HEK293 (cell line): Measurements from ENCODE around the gene ADAM33.

Source experiments
- CTCF ChIA-PET: fragments of 350-600 bp; formaldehyde crosslinking; extraction: SDS; loops from one replicate; lab custom pipeline; 2021; ENCODE audit warnings: antibody characterized with exemption; lab: Yijun Ruan, JAX
- POLR2A ChIA-PET: fragments of 300-600 bp; formaldehyde crosslinking; extraction: SDS; loops from one replicate; lab custom pipeline; 2020; ENCODE audit warnings: antibody characterized with exemption, inconsistent platforms; lab: Yijun Ruan, JAX
- H3K27ac ChIP-seq: fragments of 200-500 bp; sonication (Bioruptor generic); 2 replicates; pipeline ENCODE4 v1.5.1; 2014; ENCODE audit warnings: low read depth, low read length, control low read depth, inconsistent platforms; ENCODE audit errors: extremely low read depth
- H3K36me3 ChIP-seq, 2 experiments: fragments of 200-500 bp in 1 of 2; sonication (Bioruptor generic) in 1 of 2; 1 replicate in 1 of 2; 2 replicates in 1 of 2; pipeline ENCODE4 v1.5.1; 2014 to 2017; ENCODE audit warnings: inconsistent platforms in 2 of 2, low read length in 2 of 2; ENCODE audit not compliant: control insufficient read depth in 2 of 2, insufficient read depth in 1 of 2
- H3K4me1 ChIP-seq: fragments of 200-500 bp; sonication (Bioruptor generic); 2 replicates; pipeline ENCODE4 v1.5.1; 2014; ENCODE audit warnings: mild to moderate bottlenecking, low read length, inconsistent platforms; ENCODE audit not compliant: control insufficient read depth, insufficient read depth
- H3K4me3 ChIP-seq: 2 replicates; pipeline ENCODE4 v1.5.1; 2011; ENCODE audit warnings: low read depth, mild to moderate bottlenecking, control low read depth, low read length, moderate library complexity
- H3K9me3 ChIP-seq: fragments of 200-500 bp; sonication (Bioruptor generic); 2 replicates; pipeline ENCODE4 v1.5.1; 2014; ENCODE audit warnings: low read depth, low read length, inconsistent platforms; ENCODE audit not compliant: control insufficient read depth, insufficient read depth
- KLF16 ChIP-seq: fragments of 450-650 bp; formaldehyde crosslinking; IDR thresholded peaks from 2 replicates; pipeline ENCODE4 v1.5.1; 2017; ENCODE audit warnings: missing biosample characterization, missing genetic modification characterization
- KLF17 ChIP-seq: fragments of 450-650 bp; formaldehyde crosslinking; IDR thresholded peaks from 2 replicates; pipeline ENCODE4 v1.5.1; 2016; ENCODE audit warnings: missing biosample characterization, missing genetic modification characterization
- OSR2 ChIP-seq: fragments of 450-650 bp; formaldehyde crosslinking; IDR thresholded peaks from 2 replicates; pipeline ENCODE4 v1.5.1; 2016; ENCODE audit warnings: missing biosample characterization, missing genetic modification characterization
- YY2 ChIP-seq: fragments of 450-650 bp; formaldehyde crosslinking; IDR thresholded peaks from 2 replicates; pipeline ENCODE4 v1.5.1; 2016; ENCODE audit warnings: missing biosample characterization, missing genetic modification characterization
- ZBTB17 ChIP-seq: fragments of 450-650 bp; formaldehyde crosslinking; IDR thresholded peaks from 2 replicates; pipeline ENCODE4 v1.5.1; 2016; ENCODE audit warnings: missing biosample characterization, missing genetic modification characterization
- ZBTB7A ChIP-seq: fragments of 450-650 bp; formaldehyde crosslinking; IDR thresholded peaks from 2 replicates; pipeline ENCODE4 v1.5.1; 2016; ENCODE audit warnings: low read depth, missing biosample characterization, missing genetic modification characterization
- ZNF138 ChIP-seq: fragments of 450-650 bp; formaldehyde crosslinking; IDR thresholded peaks from 2 replicates; pipeline ENCODE4 v1.5.1; 2016; ENCODE audit warnings: missing biosample characterization, missing genetic modification characterization, borderline replicate concordance
- ZNF2 ChIP-seq: fragments of 450-650 bp; formaldehyde crosslinking; IDR thresholded peaks from 2 replicates; pipeline ENCODE4 v1.5.1; 2016; ENCODE audit warnings: missing biosample characterization, missing genetic modification characterization
- ZNF211 ChIP-seq: fragments of 450-650 bp; formaldehyde crosslinking; IDR thresholded peaks from 2 replicates; pipeline ENCODE4 v1.5.1; 2016; ENCODE audit warnings: low read depth, missing biosample characterization, missing genetic modification characterization
- ZNF341 ChIP-seq: fragments of 450-650 bp; formaldehyde crosslinking; IDR thresholded peaks from 2 replicates; pipeline ENCODE4; 2016; ENCODE audit warnings: low read depth, missing biosample characterization, missing genetic modification characterization
- ZNF394 ChIP-seq: fragments of 450-650 bp; formaldehyde crosslinking; IDR thresholded peaks from 2 replicates; pipeline ENCODE4 v1.5.1; 2016; ENCODE audit warnings: missing biosample characterization, missing genetic modification characterization, mild to moderate bottlenecking, moderate library complexity, borderline replicate concordance
- ZNF558 ChIP-seq: fragments of 450-650 bp; formaldehyde crosslinking; IDR thresholded peaks from 2 replicates; pipeline ENCODE4 v1.5.1; 2016; ENCODE audit warnings: missing biosample characterization, missing genetic modification characterization
- ZNF654 ChIP-seq: fragments of 450-650 bp; formaldehyde crosslinking; IDR thresholded peaks from 2 replicates; pipeline ENCODE4 v1.5.1; 2016; ENCODE audit warnings: low read depth, missing biosample characterization, missing genetic modification characterization
- ZNF76 ChIP-seq: fragments of 450-650 bp; formaldehyde crosslinking; IDR thresholded peaks from 2 replicates; pipeline ENCODE4; 2016; ENCODE audit warnings: low read depth, missing biosample characterization, missing genetic modification characterization, borderline replicate concordance
- ZNF837 ChIP-seq: fragments of 450-650 bp; formaldehyde crosslinking; IDR thresholded peaks from 2 replicates; pipeline ENCODE4 v1.5.1; 2016; ENCODE audit warnings: missing biosample characterization, missing genetic modification characterization
- TF ChIP-seq, protein P1 (sequence below): fragments of 450-650 bp; formaldehyde crosslinking; IDR thresholded peaks from 2 replicates; pipeline ENCODE4 v1.5.1; 2017; ENCODE audit warnings: missing biosample characterization, missing genetic modification characterization

Gene ADAM33

DNA sequence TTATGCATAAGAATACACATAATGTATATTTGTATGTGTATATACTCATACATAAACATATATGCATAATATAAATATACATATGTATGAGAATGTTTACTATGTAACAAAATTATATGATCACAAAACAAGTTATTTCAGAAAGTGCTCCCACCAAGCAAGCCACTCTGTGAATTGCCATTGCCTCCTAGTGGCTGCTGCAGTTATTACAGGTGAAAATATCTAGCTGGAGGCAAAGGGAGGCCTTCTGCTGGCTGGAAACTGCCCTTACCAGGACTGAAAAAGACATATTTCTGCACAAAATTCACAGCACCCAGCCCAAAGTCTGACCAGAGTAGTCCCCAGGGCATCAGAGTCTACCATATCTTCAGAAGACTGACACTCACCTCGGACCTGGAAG lies 14.4 kb upstream of the ADAM33 start (continued):
- TF ChIP-seq ZNF654 (no peak), ZNF211 (tag by site-specific recombination) (no peak), ZNF2 (tag by site-specific recombination) (no peak)

DNA sequence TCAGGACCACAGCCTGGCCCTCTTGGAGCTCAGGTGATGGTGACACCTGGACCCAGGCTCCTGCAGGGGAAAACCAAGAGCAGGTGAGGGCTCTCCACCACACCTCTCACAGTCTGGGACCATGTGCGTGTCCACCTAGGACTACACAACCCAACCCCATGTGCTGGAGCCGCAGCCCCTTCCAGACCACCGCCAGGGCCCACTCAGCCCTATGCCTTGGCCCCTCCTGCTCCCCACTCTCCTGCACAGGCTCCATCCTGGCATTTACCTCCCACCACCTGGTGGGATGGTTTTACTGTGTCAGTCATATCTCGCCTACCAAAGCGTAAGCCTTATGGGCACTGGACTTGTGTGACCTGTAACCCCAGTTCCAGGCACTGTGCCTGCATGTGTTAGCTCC lies 13.1 kb upstream of the ADAM33 start:
- no peaks in the 10 kb centered on the region for H3K36me3 ChIP-seq
- H3K9me3 ChIP-seq: no peaks in the 10 kb centered on the region
- TF ChIP-seq, protein P1, sequence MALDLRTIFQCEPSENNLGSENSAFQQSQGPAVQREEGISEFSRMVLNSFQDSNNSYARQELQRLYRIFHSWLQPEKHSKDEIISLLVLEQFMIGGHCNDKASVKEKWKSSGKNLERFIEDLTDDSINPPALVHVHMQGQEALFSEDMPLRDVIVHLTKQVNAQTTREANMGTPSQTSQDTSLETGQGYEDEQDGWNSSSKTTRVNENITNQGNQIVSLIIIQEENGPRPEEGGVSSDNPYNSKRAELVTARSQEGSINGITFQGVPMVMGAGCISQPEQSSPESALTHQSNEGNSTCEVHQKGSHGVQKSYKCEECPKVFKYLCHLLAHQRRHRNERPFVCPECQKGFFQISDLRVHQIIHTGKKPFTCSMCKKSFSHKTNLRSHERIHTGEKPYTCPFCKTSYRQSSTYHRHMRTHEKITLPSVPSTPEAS (tag by site-specific recombination): no peak
- TF ChIP-seq ZNF138 (tag by site-specific recombination) (no peak), ZNF558 (no peak), ZBTB7A (tag by site-specific recombination) (no peak), OSR2 (tag by site-specific recombination) (no peak), ZNF76 (tag by site-specific recombination) (no peak), ZNF837 (no peak), KLF16 (tag by site-specific recombination) (no peak)
- TF ChIP-seq, all 188 proteins: peak for 0
- no peak overlapping the region for H3K4me3 ChIP-seq
- H3K4me1 ChIP-seq: no peaks in the 10 kb centered on the region
- POLR2A ChIA-PET: no interaction called here
- no peak overlapping the region for H3K27ac ChIP-seq
- CTCF ChIA-PET: interaction anchor here (0.7 to 4.3 kb wide), 7 partner anchors 13 to 131 kb away, joined by 3 to 28 read pairs (median 5); no protein-coding TSS in a partner anchor

- H3K27ac ChIP-seq: no peak overlapping the region
- no peak for TF ChIP-seq KLF17
- ChIA-PET CTCF (interaction anchor here (0.5 to 4.3 kb wide), 5 partner anchors 15 to 446 kb away, joined by 3 to 28 read pairs (median 4); partner anchors contain the start of gene SIGLEC1), POLR2A (interaction anchor here (0.6 kb wide), 1 partner anchor 103 kb away, joined by 5 read pairs; the partner anchor contains the start of gene CDC25B)
- no peak overlapping the region for H3K4me3 ChIP-seq
- no peaks in the 10 kb centered on the region for H3K4me1 ChIP-seq
- no peaks in the 10 kb centered on the region for H3K36me3 ChIP-seq
- H3K9me3 ChIP-seq: no peaks in the 10 kb centered on the region
Observed at GRCh38 chr20:3693376-3693775, 11.6 kb upstream of the ADAM33 start.

DNA sequence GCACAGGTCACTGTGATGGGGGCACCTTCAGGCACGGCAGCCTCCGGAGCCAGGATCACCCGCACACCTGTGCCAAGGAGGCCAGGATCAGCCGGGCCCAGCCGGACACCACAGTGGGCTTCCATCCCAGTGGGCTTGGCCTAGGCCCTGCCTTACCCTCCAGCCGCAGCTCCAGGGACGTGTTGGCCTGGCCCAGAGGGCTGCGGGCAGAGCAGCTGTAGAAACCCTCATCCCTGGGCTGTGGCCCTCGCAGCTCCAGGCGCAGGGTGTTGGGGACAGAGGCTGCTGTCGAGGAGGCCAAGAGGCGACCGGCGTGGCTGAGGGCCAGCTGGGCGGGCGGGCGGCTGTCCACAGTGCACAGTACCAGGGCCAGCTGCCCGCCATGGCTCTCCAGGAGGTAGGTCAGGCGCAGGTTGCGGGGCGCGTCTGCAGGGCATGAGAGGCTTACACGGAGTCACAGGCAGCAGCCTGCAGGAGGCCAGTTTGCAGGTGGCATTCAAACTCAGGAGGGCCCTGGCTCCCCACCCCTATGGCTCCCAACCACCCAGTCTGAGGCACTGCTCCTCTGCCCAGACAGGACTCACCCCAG lies 11.0 kb upstream of the ADAM33 start:
- ChIA-PET POLR2A (no interaction called here), CTCF (interaction anchor here (0.5 to 2.9 kb wide), 5 partner anchors 16 to 446 kb away, joined by 3 to 13 read pairs (median 4); partner anchors contain the start of gene SIGLEC1)
- Histone ChIP-seq H3K9me3 (no peaks in the 10 kb centered on the region), H3K4me3 (no peak overlapping the region), H3K36me3 (no peaks in the 10 kb centered on the region), H3K4me1 (no peaks in the 10 kb centered on the region), H3K27ac (no peak overlapping the region)
- TF ChIP-seq YY2: no peak
- no peak for TF ChIP-seq ZNF341 (tag by site-specific recombination)
- no peak for TF ChIP-seq ZNF654
- no peak for TF ChIP-seq ZNF394
- no peak for TF ChIP-seq ZBTB17 (tag by site-specific recombination)
